GM19467 (cell line): ENCODE measurements around the gene KRTAP5-5.
"Not testable (repeated sequence)": the region's sequence is repeated elsewhere in the genome, so short reads cannot be mapped to it uniquely, and the experiment has no call there.

ENCODE experiments used
- ATAC-seq: cut with Tn5 transposase; IDR thresholded peaks from one replicate; pipeline ENCODE4 v1.9.1; 2021; ENCODE audit warnings: mild to moderate bottlenecking, moderate library complexity; ENCODE audit not compliant: unreplicated experiment

Gene KRTAP5-5

GRCh38 chr11:1607156-1607845 is 22.3 kb upstream of the KRTAP5-5 start:
- ATAC-seq = not testable (repeated sequence)

GRCh38 chr11:1607901-1608300 is 21.7 kb upstream of the KRTAP5-5 start:
- ATAC-seq = not testable (repeated sequence)

- ATAC-seq = no peak
These were observed 21.2 kb upstream of the KRTAP5-5 start, which contains the start of gene KRTAP5-3 for GRCh38 chr11:1608363-1608762. KRTAP5-3 (minus strand) TSS chr11:1608463; CDS start chr11:1608385, 78 bp downstream.

GRCh38 chr11:1618231-1618630 is 11.3 kb upstream of the KRTAP5-5 start:
- no peak for ATAC-seq

GRCh38 chr11:1619449-1619848 is 10.1 kb upstream of the KRTAP5-5 start:
- ATAC-seq = no peak

- no peak for ATAC-seq
These were observed 7.5 kb upstream of the KRTAP5-5 start, which contains the start of gene KRTAP5-4 for GRCh38 chr11:1622086-1622485. KRTAP5-4 (minus strand) TSS chr11:1622138; CDS start chr11:1622093, 45 bp downstream.

- no peak for ATAC-seq
These were observed 5.9 kb upstream of the KRTAP5-5 start for GRCh38 chr11:1623716-1624115.

- ATAC-seq = no peak
These were observed 5.0 kb upstream of the KRTAP5-5 start for GRCh38 chr11:1624621-1625020.

- ATAC-seq = no peak
These were observed 4.0 kb upstream of the KRTAP5-5 start for GRCh38 chr11:1625541-1625940.

- no peak for ATAC-seq
These were observed 859 bp upstream of the KRTAP5-5 start for GRCh38 chr11:1628506-1629325.

- no peak for ATAC-seq
These were observed 696 bp downstream of the KRTAP5-5 start for GRCh38 chr11:1630271-1630670.

GRCh38 chr11:1631066-1631568 is 1.5 kb downstream of the KRTAP5-5 start:
- no peak for ATAC-seq

GRCh38 chr11:1632053-1632714 is 2.6 kb downstream of the KRTAP5-5 start:
- no peak for ATAC-seq

GRCh38 chr11:1633864-1634263 is 4.3 kb downstream of the KRTAP5-5 start:
- ATAC-seq = no peak

GRCh38 chr11:1636291-1636950 is 6.8 kb downstream of the KRTAP5-5 start:
- no peak for ATAC-seq

GRCh38 chr11:1637628-1638027 is 8.1 kb downstream of the KRTAP5-5 start:
- ATAC-seq = no peak

GRCh38 chr11:1638344-1638743 is 8.8 kb downstream of the KRTAP5-5 start:
- no peak for ATAC-seq

GRCh38 chr11:1639102-1639620 is 9.6 kb downstream of the KRTAP5-5 start:
- ATAC-seq = no peak

- ATAC-seq = no peak
These were observed 10.1 kb downstream of the KRTAP5-5 start for GRCh38 chr11:1639666-1640065.
